ENCODE data around the gene PSMD11. TPM values are rescaled to one million over a fixed set of nuclear protein-coding genes. Genes with fewer than 3 reads are reported as not detected.

PSMD11 gene
- total RNA-seq, 1 experiment from 2014 or later = 169 TPM

DNA sequence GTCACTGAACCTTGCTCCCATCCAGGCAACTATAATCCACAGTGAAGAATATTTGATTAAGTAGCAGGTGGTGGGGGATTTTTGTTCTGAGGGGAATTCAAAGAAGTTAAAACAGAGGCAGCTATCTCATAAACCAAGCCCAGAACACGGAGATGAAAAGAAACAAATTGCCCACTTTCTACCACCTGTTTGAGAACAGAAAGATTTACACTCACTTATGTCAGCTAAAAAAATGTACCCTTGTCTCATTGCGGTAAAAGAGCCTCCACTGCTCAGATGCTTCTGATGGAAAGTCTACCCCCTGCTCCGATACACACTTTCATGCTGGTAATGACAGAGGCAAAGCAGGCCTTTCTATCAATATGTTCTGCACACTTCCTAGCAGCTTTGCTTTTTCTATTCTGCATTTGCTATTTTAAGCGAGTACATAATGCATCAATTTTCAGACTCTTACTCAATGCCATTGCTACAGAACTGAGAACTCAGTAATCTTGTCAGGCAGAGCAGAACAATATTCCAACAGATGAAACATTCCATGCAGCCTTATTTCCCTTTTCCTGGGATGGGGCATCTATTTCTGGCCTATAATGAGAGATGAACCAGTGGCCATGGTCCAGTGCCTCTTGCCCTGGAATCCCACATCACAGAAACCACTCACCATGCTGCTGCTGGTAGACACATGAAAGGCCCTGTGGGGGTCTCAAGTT is 71.5 kb downstream of the PSMD11 start:
- Histone ChIP-seq H4K8ac (replicated peaks; ENCODE audit: insufficient read length, low read depth, low read length) (no peak overlapping the region), H2BK15ac (ENCODE audit: low read depth, low read length) (no peak overlapping the region), H3K9me3 (ENCODE audit: control insufficient read depth, low read depth, low read length) (no peaks in the 10 kb centered on the region), H2BK120ac (ENCODE audit: low read depth, low read length, poor library complexity, severe bottlenecking) (no peak overlapping the region), H3K56ac (ENCODE audit: insufficient read length, low read depth, low read length) (no peak overlapping the region), H3K79me1 (ENCODE audit: insufficient read depth, low read depth, low read length, poor library complexity, severe bottlenecking) (no peaks in the 10 kb centered on the region), H3K79me2 (ENCODE audit: insufficient read depth, low read length) (no peaks in the 10 kb centered on the region), H3K18ac (ENCODE audit: insufficient read length, low read depth, low read length) (no peak overlapping the region), H3K14ac (ENCODE audit: insufficient read depth, low read length) (no peak overlapping the region), H4K91ac (ENCODE audit: insufficient read length, low read depth, low read length) (no peak overlapping the region), H3K9ac (ENCODE audit: extremely low read depth, insufficient read length, low read length) (no peak overlapping the region), H2BK5ac (ENCODE audit: insufficient read length, low read length) (no peak overlapping the region), H3K4ac (ENCODE audit: low read depth, low read length) (no peak overlapping the region), H4K5ac (ENCODE audit: insufficient read length, low read depth, low read length) (no peak overlapping the region), H3K23me2 (ENCODE audit: insufficient read length, low read depth, low read length, poor library complexity, severe bottlenecking) (peaks cover 5% of the 10 kb centered on the region), H3K23ac (ENCODE audit: insufficient read length, low read depth, low read length) (no peak overlapping the region), H3K4me1 (ENCODE audit: insufficient read depth, low read length) (peaks cover 15% of the 10 kb centered on the region; the same call in 1 of the 2 replicates), H2BK20ac (ENCODE audit: low read depth, low read length, poor library complexity, severe bottlenecking) (no peak overlapping the region), H2AK5ac (ENCODE audit: insufficient read length, low read length) (no peak overlapping the region), H4K20me1 (ENCODE audit: control insufficient read depth, insufficient read depth, insufficient read length) (no peaks in the 10 kb centered on the region), H2BK12ac (ENCODE audit: insufficient read length, low read depth, low read length) (no peak overlapping the region), H3K4me2 (ENCODE audit: insufficient read depth, insufficient read length, low read length) (no peak overlapping the region), H3K27ac (ENCODE audit: insufficient read length, low read depth, low read length) (no peak overlapping the region), H3T11ph (ENCODE audit: low read length) (no peak overlapping the region), H2AFZ (ENCODE audit: low read length) (no peak overlapping the region), H3K27me3 (ENCODE audit: insufficient read depth, low read length) (no peaks in the 10 kb centered on the region)
- Mint-ChIP-seq H3K27ac (peak overlapping the region in 1 of 3 experiments; percentile 82; a peak in 2 of 7 replicates), H3K27me3 (ENCODE audit: low read depth) (peaks cover 10% of the 10 kb centered on the region), H3K4me3 (no peak overlapping the region), H3K36me3 (ENCODE audit: insufficient read depth in 1 of 3, low read depth in 3 of 3) (no peaks in the 10 kb centered on the region), H3K9me3 (no peaks in the 10 kb centered on the region), H3K4me1 (peaks cover 56% of the 10 kb centered on the region in 2 experiments)
- WGBS (ENCODE audit: extremely low coverage, insufficient read length, low lambda C conversion rate) = no CpG with 5 or more reads among the region's 4 CpGs
- DNase-seq = no peak
- TF ChIP-seq, protein P1, sequence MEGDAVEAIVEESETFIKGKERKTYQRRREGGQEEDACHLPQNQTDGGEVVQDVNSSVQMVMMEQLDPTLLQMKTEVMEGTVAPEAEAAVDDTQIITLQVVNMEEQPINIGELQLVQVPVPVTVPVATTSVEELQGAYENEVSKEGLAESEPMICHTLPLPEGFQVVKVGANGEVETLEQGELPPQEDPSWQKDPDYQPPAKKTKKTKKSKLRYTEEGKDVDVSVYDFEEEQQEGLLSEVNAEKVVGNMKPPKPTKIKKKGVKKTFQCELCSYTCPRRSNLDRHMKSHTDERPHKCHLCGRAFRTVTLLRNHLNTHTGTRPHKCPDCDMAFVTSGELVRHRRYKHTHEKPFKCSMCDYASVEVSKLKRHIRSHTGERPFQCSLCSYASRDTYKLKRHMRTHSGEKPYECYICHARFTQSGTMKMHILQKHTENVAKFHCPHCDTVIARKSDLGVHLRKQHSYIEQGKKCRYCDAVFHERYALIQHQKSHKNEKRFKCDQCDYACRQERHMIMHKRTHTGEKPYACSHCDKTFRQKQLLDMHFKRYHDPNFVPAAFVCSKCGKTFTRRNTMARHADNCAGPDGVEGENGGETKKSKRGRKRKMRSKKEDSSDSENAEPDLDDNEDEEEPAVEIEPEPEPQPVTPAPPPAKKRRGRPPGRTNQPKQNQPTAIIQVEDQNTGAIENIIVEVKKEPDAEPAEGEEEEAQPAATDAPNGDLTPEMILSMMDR (conservative IDR thresholded peaks at IDR 0.05) = no peak
